HG03280 (cell line): ENCODE measurements around the gene TMEM150B.

ENCODE experiments used
- ATAC-seq: cut with Tn5 transposase; IDR thresholded peaks from one replicate; pipeline ENCODE4 v1.9.1; 2021; ENCODE audit warnings: mild to moderate bottlenecking, moderate library complexity; ENCODE audit not compliant: unreplicated experiment

The TMEM150B gene

GRCh38 chr19:55355213-55355821 is 30.2 kb upstream of the TMEM150B start:
- ATAC-seq, result no peak

DNA sequence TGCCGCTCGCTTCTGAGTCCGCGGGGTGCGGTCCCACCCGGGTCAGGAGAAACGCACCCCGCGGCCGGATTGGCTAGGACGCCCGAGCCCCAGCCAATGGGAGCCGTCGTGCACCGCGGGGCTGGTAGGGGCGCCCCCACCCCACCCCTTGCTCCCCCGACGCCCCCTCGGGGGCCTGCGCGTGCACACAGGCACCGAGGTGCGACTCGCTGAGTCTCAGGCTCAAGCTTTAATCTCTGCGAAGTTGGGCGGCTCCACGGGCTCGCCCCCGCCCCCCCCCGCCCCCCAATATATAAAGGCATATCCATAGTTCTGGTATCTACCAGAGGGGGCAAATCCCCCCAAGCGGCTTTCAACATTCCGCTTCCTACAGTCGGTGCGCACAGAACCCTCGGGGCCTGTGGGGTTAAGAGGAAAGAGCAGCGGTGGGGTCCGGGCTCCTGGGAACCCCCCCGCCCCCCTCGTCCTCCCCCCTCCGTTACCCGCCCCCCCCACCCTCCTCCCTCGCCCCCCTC is 29.6 kb upstream of the TMEM150B start, which contains the start of gene COX6B2:
COX6B2 (minus strand) TSS at position 22 of the 515 bp plus-strand sequence. CDS start 198 bp downstream, outside the sequence.
- ATAC-seq, result no peak

GRCh38 chr19:55353803-55354697 is 28.9 kb upstream of the TMEM150B start:
- ATAC-seq, result no peak

- no peak for ATAC-seq
Observed at GRCh38 chr19:55353356-55353802, 28.2 kb upstream of the TMEM150B start.

- no peak for ATAC-seq
Observed at GRCh38 chr19:55352549-55353145, 27.5 kb upstream of the TMEM150B start.

- no peak for ATAC-seq
Observed at GRCh38 chr19:55352040-55352439, 26.9 kb upstream of the TMEM150B start.

DNA sequence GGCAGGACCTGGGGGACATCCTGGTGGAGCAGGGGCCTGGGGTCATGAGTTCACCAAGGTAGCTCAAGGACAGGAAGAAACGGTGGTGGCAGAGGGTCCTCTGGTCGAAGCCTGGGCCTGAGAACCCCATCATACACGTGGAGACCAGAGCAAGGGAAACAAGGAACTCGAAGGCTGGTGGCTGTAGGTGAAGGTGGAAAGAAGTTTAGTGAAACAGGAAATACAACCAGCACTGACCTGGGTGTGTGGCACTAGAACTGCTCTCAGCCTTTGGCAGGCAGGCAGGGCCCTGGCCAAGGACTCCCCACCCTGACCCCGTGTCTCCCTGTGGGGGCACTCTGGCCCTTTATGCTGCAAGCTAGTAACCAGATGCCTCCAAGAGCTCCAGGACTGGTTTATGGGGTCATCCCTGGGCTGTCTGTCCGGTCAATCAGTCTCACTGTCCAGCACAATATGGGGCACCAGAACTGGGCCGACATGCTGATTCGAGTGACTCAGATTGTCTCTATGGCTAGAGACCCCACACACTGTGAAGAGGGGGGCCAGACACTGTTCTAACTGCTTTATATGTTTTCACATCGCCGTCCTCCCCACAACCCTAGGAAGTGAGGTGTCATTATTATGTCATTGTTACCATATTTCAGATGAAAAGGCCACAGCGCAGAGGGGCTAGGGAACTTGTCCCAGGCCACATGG is 25.6 kb upstream of the TMEM150B start:
- no peak for ATAC-seq

DNA sequence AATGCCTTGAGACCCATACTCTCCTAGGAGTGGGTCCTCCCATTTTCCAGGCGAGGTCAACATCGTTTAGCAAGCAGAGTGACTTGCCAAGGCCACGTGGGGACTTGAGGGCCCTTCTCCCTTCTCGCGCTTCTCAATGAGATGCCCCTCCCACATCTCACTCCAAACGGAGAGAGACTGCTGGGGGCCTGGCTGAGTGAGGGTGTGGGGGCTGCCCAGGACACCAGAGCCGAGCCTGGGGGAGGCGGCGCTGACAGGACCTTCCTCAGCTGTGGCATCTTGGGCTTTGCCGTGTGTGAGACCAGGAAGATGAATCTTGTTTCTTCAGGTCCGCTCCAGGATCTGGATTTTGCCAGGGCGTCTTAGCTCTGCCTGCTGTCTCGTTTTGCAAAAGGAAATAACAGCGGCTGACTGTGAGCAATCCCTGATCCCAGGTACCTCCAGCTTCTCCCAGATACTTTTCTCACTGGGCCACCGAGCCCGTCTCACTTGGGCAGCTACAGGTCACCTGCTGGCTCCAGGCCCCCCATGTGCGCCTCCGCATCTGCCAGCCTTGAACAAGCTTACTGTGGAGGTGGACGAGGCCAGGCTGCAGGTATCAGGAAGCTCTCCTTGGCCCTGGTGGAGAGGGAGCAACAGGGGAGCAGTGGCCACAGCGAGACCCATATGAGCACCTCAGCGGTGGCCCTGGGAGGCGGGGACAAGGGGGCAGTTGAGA is 23.3 kb upstream of the TMEM150B start:
- ATAC-seq, result no peak

DNA sequence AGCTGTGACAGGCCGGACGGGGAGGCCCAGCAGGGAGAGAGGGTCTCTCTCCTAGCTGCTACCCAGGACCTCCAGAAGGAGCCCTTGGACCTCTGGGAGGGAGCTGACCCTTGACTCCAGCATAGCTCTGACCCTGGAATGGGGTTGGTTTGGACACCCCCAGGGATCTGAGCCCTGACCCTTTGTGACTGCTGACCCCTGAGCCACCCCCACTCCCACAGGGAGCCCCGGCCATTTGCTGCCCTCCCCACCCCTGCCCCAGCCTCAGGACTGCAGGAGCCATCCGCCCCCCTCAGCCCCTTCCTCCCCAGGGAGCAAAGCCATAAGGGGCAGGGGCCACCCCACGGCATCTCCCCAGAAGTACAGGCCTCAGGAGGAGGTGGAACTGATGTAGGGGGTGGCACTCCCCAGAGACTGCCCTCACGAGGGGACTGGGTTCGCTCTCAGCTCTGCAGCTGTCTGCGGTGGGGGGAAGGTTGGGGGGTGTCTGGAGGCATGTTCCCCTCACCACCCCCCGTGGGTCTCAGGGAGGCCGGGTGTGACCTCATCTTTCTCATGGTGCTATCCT is 22.4 kb upstream of the TMEM150B start:
- ATAC-seq, result no peak

GRCh38 chr19:55346725-55347441 is 21.7 kb upstream of the TMEM150B start:
- no peak for ATAC-seq

- ATAC-seq, result no peak
Observed at GRCh38 chr19:55345818-55346724, 20.9 kb upstream of the TMEM150B start.

- ATAC-seq, result no peak
Observed at GRCh38 chr19:55345101-55345817, 20.1 kb upstream of the TMEM150B start.

DNA sequence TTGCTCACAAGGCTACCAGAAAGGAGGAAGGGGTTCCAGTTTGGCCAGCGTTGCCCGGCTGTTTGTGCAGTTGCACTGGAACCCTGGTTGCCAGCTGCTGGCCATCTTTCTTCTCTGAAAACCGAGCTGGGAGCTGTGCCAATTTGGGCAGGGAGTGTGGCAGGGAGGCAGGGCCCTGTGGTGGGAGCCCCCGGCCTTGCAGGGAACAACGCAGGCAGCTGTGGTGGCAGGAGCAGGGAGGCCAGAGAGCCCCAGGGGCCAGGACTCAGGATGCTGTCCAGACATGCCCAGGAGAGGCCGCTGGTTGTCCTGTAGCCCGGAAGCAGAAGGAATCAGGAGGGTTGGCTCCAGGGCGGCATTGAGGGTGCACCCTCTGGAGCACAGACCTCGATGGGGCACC is 19.3 kb upstream of the TMEM150B start:
- ATAC-seq, result no peak

- no peak for ATAC-seq
Observed at GRCh38 chr19:55341595-55342531, 16.7 kb upstream of the TMEM150B start.

GRCh38 chr19:55341171-55341588 is 16.0 kb upstream of the TMEM150B start:
- no peak for ATAC-seq

DNA sequence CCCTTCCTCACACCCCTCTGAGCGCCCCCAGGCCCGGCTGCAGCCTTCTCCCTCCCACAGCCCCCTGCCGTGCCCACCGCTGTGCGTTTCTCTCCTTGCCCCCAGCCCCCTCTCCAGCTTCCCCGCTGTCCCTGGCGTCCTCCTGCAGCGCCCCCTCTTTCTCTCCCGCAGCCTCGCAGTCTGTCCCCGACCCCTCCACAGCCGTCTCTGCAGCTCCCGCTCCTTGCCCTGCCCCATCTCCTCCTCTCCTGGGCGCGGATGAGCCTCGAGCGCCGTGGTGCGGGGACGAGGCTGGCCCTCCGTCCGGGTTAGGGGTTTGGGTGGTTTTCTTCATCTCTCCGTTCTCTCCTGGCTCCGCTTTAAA is 15.6 kb upstream of the TMEM150B start:
- ATAC-seq, result no peak
